K562 (cell line): ENCODE measurements around the gene SND1. TPM values are rescaled to one million over a fixed set of nuclear protein-coding genes. Genes with fewer than 3 reads are reported as not detected.

Source experiments
- ATAC-seq: fragments of 200-7000 bp; cut with Tn5 transposase; 3 replicates; pipeline ENCODE4 v1.9.1; 2020; ENCODE audit warnings: moderate library complexity
- BruUV-seq: library from RNA; stranded (reverse); fragments of 400-500 nt; replicated peaks from 2 replicates; lab custom pipeline; 2021; lab: Mats Ljungman, UMichigan
- CTCF ChIA-PET: fragments of 300-600 bp; formaldehyde crosslinking; extraction: SDS; loops from one replicate; lab custom pipeline; 2021; ENCODE audit warnings: low intra/inter-chr PET ratio; lab: Yijun Ruan, JAX
- POLR2A ChIA-PET: fragments of 300-600, 350-650 bp; sonication (Branson Sonifier 250); formaldehyde crosslinking; extraction: SDS; loops from one replicate; lab custom pipeline; 2021; ENCODE audit warnings: antibody characterized with exemption, inconsistent platforms; lab: Yijun Ruan, JAX
- DNase-seq, 4 experiments: peaks; one replicate each; pipeline versions ENCODE4 v3.0.0 to v3.0.0-alpha.2; 2011 to 2018; ENCODE audit warnings: low spot score in 3 of 4, mixed read lengths in 3 of 4; ENCODE audit errors: extremely low read depth in 1 of 4
- FAIRE-seq: peaks from 2 replicates; lab custom pipeline; 2011; peaks lifted over from hg19 to GRCh38; lab: Jason Lieb, UNC
- H2AFZ ChIP-seq: 2 replicates; pipeline ENCODE4 v1.6.0; 2011; ENCODE audit warnings: low read depth, low read length, control low read depth, inconsistent platforms
- H3K27ac ChIP-seq: fragments of 200-600 bp; 3 replicates; pipeline ENCODE4 v1.8.0; 2011; ENCODE audit warnings: low read depth, mild to moderate bottlenecking, control low read depth, inconsistent platforms, low read length, moderate library complexity, mixed read lengths; ENCODE audit errors: extremely low read depth
- H3K27me3 ChIP-seq, 2 experiments: fragments of 300-600 bp in 1 of 2; 2 replicates in 1 of 2; 3 replicates in 1 of 2; pipeline versions ENCODE4 v1.6.0 to v1.8.0; 2011; ENCODE audit warnings: inconsistent platforms in 2 of 2, low read length in 2 of 2, mild to moderate bottlenecking in 1 of 2, mixed read lengths in 1 of 2, moderate library complexity in 1 of 2; ENCODE audit not compliant: control insufficient read depth in 2 of 2, insufficient read depth in 2 of 2
- H3K36me3 ChIP-seq: fragments of 300-600 bp; 3 replicates; pipeline ENCODE4 v1.8.0; 2011; ENCODE audit warnings: mild to moderate bottlenecking, low read length, inconsistent platforms; ENCODE audit not compliant: control insufficient read depth, insufficient read depth
- H3K4me1 ChIP-seq, 2 experiments: fragments of 200-600 bp in 1 of 2; replicated peaks in 1 of 2; 2 replicates in 1 of 2; 3 replicates in 1 of 2; pipeline versions ENCODE4 v1.5.1 to v1.8.0; 2011; ENCODE audit warnings: inconsistent platforms in 2 of 2, low read length in 2 of 2, mild to moderate bottlenecking in 1 of 2, mixed read lengths in 1 of 2, moderate library complexity in 1 of 2; ENCODE audit not compliant: control insufficient read depth in 2 of 2, insufficient read depth in 2 of 2
- H3K4me2 ChIP-seq: 2 replicates; pipeline ENCODE4 v1.6.1; 2011; ENCODE audit warnings: low read length, control low read depth, inconsistent platforms, mixed read lengths; ENCODE audit not compliant: insufficient read depth
- H3K4me3 ChIP-seq: fragments of 200-600 bp; sonication (generic), shearing (Covaris generic); 2 replicates; pipeline ENCODE4 v1.5.1; 2016; ENCODE audit warnings: control low read depth, inconsistent platforms
- H3K79me2 ChIP-seq: fragments of 200-600 bp; 3 replicates; pipeline ENCODE4 v1.8.0; 2011; ENCODE audit warnings: low read length, inconsistent platforms; ENCODE audit not compliant: control insufficient read depth, insufficient read depth
- H3K9ac ChIP-seq, 2 experiments: 2 replicates each; pipeline versions ENCODE4 v1.6.0 to v1.6.1; 2011; ENCODE audit warnings: low read depth in 2 of 2, low read length in 2 of 2, control low read depth in 1 of 2, inconsistent platforms in 1 of 2, mild to moderate bottlenecking in 1 of 2, mixed read lengths in 1 of 2; ENCODE audit not compliant: insufficient read depth in 1 of 2
- H3K9me1 ChIP-seq: one replicate; pipeline ENCODE4 v1.6.0; 2011; ENCODE audit warnings: inconsistent platforms, mild to moderate bottlenecking, low read length, moderate library complexity; ENCODE audit not compliant: control insufficient read depth, insufficient read depth
- H3K9me3 ChIP-seq: replicated peaks from 2 replicates; pipeline ENCODE4 v1.5.1; 2011; ENCODE audit warnings: low read depth, low read length, inconsistent platforms; ENCODE audit not compliant: control insufficient read depth, insufficient read depth
- H4K20me1 ChIP-seq: replicated peaks from 2 replicates; pipeline ENCODE4 v1.6.1; 2011; ENCODE audit warnings: low read length, inconsistent platforms, mixed read lengths; ENCODE audit not compliant: control insufficient read depth, insufficient read depth
- BMI1 ChIP-seq: fragments of 150-350 bp; IDR thresholded peaks from 2 replicates; pipeline ENCODE4 v1.6.1; 2014; ENCODE audit warnings: low read length
- HOXB6 ChIP-seq: fragments of 250-450 bp; sonication (Bioruptor Pico); IDR thresholded peaks from 2 replicates; pipeline ENCODE4 v1.5.1; 2022; ENCODE audit warnings: mild to moderate bottlenecking, borderline replicate concordance
- NR4A1 ChIP-seq, 2 experiments: fragments of 250-450 bp in 1 of 2; fragments of 450-650 bp in 1 of 2; sonication (Bioruptor Pico) in 1 of 2; IDR thresholded peaks; 2 replicates each; pipeline versions ENCODE4 v1.4.0 to v1.6.1; 2016 to 2020; ENCODE audit warnings: mild to moderate bottlenecking in 2 of 2, missing compliant biosample characterization in 1 of 2, missing genetic modification characterization in 1 of 2, moderate library complexity in 1 of 2
- OTX1 ChIP-seq: fragments of 450-650 bp; formaldehyde crosslinking; IDR thresholded peaks from 2 replicates; pipeline ENCODE4 v1.4.0; 2022; ENCODE audit warnings: mild to moderate bottlenecking
- RNF2 ChIP-seq: sonication (generic); IDR thresholded peaks from 2 replicates; pipeline ENCODE4 v1.6.1; 2016
- ZFP36 ChIP-seq: fragments of 150-350 bp; IDR thresholded peaks from 2 replicates; pipeline ENCODE4 v1.6.1; 2018; ENCODE audit warnings: low read length, low read depth; ENCODE audit not compliant: partially characterized antibody
- ZNF184 ChIP-seq: sonication (generic); formaldehyde crosslinking; IDR thresholded peaks from 2 replicates; pipeline ENCODE4 v1.5.0; 2020; ENCODE audit warnings: missing genetic modification reagents
- ZNF311 ChIP-seq: fragments of 250-450 bp; sonication (Bioruptor Pico); IDR thresholded peaks from 2 replicates; pipeline ENCODE4 v1.4.0; 2020; ENCODE audit warnings: mild to moderate bottlenecking, moderate library complexity
- ZNF408 ChIP-seq: fragments of 250-450 bp; sonication (Bioruptor Pico); IDR thresholded peaks from 2 replicates; pipeline ENCODE4 v1.4.0; 2020; ENCODE audit warnings: low read depth, mild to moderate bottlenecking, moderate library complexity
- WGBS: fragments of 100-300 bp; shearing (Covaris generic); methylation state at CpG from one replicate; pipeline ENCODE4 v1.1.6; 2016; ENCODE audit warnings: low coverage, mixed read lengths; ENCODE audit not compliant: insufficient coverage; ENCODE audit errors: missing lambda C conversion rate; 5-methylcytosine and 5-hydroxymethylcytosine counted together
- in situ Hi-C: fragments of 300-500 bp; cut with MboI; formaldehyde crosslinking; loops from 4 replicates; pipeline ENCODE4 v1.15.0; 2018; ENCODE audit warnings: inconsistent platforms, mixed read lengths
- intact Hi-C: fragments of 100-400 bp; cut with micrococcal nuclease; formaldehyde crosslinking; loops from 2 replicates; pipeline ENCODE4 v1.14.2; 2022
- polyA plus RNA-seq, 8 experiments: library from polyadenylated mRNA; depleted of rRNA in 4 of 8; stranded (reverse) in 5 of 8; unstranded in 3 of 8; fragments of >200 nt; fragmentation: Nextera tagmentation in 2 of 8; fragmentation: Illumina TruSeq in 1 of 8; extraction: Ambion mirVana in 2 of 8; extraction: Trizol in 1 of 8; gene quantifications; 2 replicates each; pipeline versions ENCODE4 v1.2.1 to v1.2.3, GENCODE V29; 2011 to 2014; ENCODE audit warnings: inconsistent platforms in 1 of 8, missing spikeins in 1 of 8
- total RNA-seq, 7 experiments: library from RNA; depleted of rRNA in 6 of 7; stranded (reverse); fragments of >200 nt in 6 of 7; fragmentation: Illumina TruSeq in 2 of 7; extraction: Trizol in 2 of 7; gene quantifications; 2 replicates each; pipeline versions ENCODE4 v1.2.1 to v1.2.3, GENCODE V29; 2011 to 2021; ENCODE audit warnings: low replicate concordance in 1 of 7
- TF ChIP-seq, protein P1 (sequence below): sonication (generic); formaldehyde crosslinking; IDR thresholded peaks from 2 replicates; pipeline ENCODE4 v1.4.0; 2020; ENCODE audit warnings: mild to moderate bottlenecking, missing genetic modification reagents
- TF ChIP-seq, protein P2 (sequence below): sonication (generic); formaldehyde crosslinking; IDR thresholded peaks from 2 replicates; pipeline ENCODE4 v1.8.0; 2023; ENCODE audit warnings: mild to moderate bottlenecking, missing genetic modification reagents
- TF ChIP-seq, protein P3 (sequence below): sonication (generic); formaldehyde crosslinking; IDR thresholded peaks from 2 replicates; pipeline ENCODE4 v1.8.0; 2023; ENCODE audit warnings: missing genetic modification reagents, mild to moderate bottlenecking, borderline replicate concordance
- TF ChIP-seq, protein P4 (sequence below): sonication (generic); formaldehyde crosslinking; IDR thresholded peaks from 2 replicates; pipeline ENCODE4 v1.5.0; 2020; ENCODE audit warnings: missing genetic modification reagents

SND1 gene
- total and polyA plus RNA-seq, 9 of the 15 experiments (the other 6 are each of a cell fraction or from before 2014, with no cell fraction given), result 46.5 to 307 (median 191) TPM

DNA sequence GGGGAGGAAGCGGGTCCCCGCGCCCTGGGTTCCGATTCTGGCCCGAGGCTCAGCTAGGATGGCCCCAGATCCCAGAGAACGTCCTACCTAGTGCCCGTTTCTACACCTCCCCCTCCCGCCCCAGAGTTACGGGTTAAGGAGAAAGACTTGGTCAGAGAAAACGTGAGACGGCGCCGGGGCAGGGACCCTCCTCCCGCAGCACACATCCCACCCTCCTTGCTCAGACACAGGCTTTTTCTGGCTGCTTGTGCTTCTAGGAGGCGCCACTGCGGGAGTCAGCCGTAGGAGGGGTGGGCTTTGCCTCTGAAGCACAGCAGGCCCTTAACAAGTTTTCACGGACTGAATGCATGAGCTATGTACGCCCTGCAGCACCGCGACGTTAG lies 484.2 kb downstream of the SND1 start:
- H3K27me3 ChIP-seq, result peaks cover 22 to 37% of the 10 kb centered on the region in 2 experiments
- ChIA-PET POLR2A (interaction anchor here (0.5 to 1.4 kb wide), 8 partner anchors 10 to 1315 kb away, joined by 3 to 7 read pairs (median 3); no protein-coding TSS in a partner anchor), CTCF (interaction anchor here (5.3 kb wide), 1 partner anchor 73 kb away, joined by 53 read pairs; no protein-coding TSS in a partner anchor)
- FAIRE-seq, result no peak
- intact Hi-C loops, result no loop called here
- H3K9ac ChIP-seq, result peak overlapping the region; percentile 61 to 92
- DNase-seq, result no peak
- H4K20me1 ChIP-seq, result no peaks in the 10 kb centered on the region
- peak overlapping the region; percentile 53 for H3K4me3 ChIP-seq
- no TSS peak for BruUV-seq
- H3K4me1 ChIP-seq, result peaks cover 16% of the 10 kb centered on the region in 2 experiments
- H3K9me3 ChIP-seq, result no peaks in the 10 kb centered on the region
- in situ Hi-C loops, result no loop called here
- WGBS, result 33% methylated on average over 22 of the region's 22 CpGs
- no peak overlapping the region for H3K27ac ChIP-seq
- peak overlapping the region; percentile 99 for H2AFZ ChIP-seq
- H3K9me1 ChIP-seq, result no peaks in the 10 kb centered on the region
- no peaks in the 10 kb centered on the region for H3K36me3 ChIP-seq
- no peaks in the 10 kb centered on the region for H3K79me2 ChIP-seq
- peak overlapping the region; percentile 85 for H3K4me2 ChIP-seq
- peak; percentile 69 for ATAC-seq
- no peak for TF ChIP-seq HOXB6 (CRISPR knock-in tag)
- TF ChIP-seq, protein P1, sequence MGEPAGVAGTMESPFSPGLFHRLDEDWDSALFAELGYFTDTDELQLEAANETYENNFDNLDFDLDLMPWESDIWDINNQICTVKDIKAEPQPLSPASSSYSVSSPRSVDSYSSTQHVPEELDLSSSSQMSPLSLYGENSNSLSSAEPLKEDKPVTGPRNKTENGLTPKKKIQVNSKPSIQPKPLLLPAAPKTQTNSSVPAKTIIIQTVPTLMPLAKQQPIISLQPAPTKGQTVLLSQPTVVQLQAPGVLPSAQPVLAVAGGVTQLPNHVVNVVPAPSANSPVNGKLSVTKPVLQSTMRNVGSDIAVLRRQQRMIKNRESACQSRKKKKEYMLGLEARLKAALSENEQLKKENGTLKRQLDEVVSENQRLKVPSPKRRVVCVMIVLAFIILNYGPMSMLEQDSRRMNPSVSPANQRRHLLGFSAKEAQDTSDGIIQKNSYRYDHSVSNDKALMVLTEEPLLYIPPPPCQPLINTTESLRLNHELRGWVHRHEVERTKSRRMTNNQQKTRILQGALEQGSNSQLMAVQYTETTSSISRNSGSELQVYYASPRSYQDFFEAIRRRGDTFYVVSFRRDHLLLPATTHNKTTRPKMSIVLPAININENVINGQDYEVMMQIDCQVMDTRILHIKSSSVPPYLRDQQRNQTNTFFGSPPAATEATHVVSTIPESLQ, result no peak
- TF ChIP-seq, protein P2, sequence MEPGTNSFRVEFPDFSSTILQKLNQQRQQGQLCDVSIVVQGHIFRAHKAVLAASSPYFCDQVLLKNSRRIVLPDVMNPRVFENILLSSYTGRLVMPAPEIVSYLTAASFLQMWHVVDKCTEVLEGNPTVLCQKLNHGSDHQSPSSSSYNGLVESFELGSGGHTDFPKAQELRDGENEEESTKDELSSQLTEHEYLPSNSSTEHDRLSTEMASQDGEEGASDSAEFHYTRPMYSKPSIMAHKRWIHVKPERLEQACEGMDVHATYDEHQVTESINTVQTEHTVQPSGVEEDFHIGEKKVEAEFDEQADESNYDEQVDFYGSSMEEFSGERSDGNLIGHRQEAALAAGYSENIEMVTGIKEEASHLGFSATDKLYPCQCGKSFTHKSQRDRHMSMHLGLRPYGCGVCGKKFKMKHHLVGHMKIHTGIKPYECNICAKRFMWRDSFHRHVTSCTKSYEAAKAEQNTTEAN (CRISPR knock-in tag), result no peak
- TF ChIP-seq, protein P3, sequence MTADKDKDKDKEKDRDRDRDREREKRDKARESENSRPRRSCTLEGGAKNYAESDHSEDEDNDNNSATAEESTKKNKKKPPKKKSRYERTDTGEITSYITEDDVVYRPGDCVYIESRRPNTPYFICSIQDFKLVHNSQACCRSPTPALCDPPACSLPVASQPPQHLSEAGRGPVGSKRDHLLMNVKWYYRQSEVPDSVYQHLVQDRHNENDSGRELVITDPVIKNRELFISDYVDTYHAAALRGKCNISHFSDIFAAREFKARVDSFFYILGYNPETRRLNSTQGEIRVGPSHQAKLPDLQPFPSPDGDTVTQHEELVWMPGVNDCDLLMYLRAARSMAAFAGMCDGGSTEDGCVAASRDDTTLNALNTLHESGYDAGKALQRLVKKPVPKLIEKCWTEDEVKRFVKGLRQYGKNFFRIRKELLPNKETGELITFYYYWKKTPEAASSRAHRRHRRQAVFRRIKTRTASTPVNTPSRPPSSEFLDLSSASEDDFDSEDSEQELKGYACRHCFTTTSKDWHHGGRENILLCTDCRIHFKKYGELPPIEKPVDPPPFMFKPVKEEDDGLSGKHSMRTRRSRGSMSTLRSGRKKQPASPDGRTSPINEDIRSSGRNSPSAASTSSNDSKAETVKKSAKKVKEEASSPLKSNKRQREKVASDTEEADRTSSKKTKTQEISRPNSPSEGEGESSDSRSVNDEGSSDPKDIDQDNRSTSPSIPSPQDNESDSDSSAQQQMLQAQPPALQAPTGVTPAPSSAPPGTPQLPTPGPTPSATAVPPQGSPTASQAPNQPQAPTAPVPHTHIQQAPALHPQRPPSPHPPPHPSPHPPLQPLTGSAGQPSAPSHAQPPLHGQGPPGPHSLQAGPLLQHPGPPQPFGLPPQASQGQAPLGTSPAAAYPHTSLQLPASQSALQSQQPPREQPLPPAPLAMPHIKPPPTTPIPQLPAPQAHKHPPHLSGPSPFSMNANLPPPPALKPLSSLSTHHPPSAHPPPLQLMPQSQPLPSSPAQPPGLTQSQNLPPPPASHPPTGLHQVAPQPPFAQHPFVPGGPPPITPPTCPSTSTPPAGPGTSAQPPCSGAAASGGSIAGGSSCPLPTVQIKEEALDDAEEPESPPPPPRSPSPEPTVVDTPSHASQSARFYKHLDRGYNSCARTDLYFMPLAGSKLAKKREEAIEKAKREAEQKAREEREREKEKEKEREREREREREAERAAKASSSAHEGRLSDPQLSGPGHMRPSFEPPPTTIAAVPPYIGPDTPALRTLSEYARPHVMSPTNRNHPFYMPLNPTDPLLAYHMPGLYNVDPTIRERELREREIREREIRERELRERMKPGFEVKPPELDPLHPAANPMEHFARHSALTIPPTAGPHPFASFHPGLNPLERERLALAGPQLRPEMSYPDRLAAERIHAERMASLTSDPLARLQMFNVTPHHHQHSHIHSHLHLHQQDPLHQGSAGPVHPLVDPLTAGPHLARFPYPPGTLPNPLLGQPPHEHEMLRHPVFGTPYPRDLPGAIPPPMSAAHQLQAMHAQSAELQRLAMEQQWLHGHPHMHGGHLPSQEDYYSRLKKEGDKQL (CRISPR knock-in tag), result no peak
- TF ChIP-seq NR4A1 (CRISPR knock-in tag; IDR thresholded peaks at IDR 0.05), result no peak
- no peak for TF ChIP-seq NR4A1 (tag; IDR thresholded peaks at IDR 0.05)
- no peak for TF ChIP-seq OTX1 (CRISPR knock-in tag)
- TF ChIP-seq, protein P4, sequence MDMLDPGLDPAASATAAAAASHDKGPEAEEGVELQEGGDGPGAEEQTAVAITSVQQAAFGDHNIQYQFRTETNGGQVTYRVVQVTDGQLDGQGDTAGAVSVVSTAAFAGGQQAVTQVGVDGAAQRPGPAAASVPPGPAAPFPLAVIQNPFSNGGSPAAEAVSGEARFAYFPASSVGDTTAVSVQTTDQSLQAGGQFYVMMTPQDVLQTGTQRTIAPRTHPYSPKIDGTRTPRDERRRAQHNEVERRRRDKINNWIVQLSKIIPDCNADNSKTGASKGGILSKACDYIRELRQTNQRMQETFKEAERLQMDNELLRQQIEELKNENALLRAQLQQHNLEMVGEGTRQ, result 0 out of 2 replicates have a peak, but pooled peaks have one; percentile 0
- no peak for TF ChIP-seq ZFP36
- no peak for TF ChIP-seq ZNF184 (CRISPR knock-in tag)
- TF ChIP-seq ZNF408 (CRISPR knock-in tag), result no peak
- TF ChIP-seq ZNF311 (CRISPR knock-in tag), result no peak
- no peak for TF ChIP-seq RNF2
- TF ChIP-seq BMI1, result no peak
